NCI-H2196 treated with DMSO at 0.1 percent for 48 hours (cell line): ENCODE data around the gene MS4A8.

Experiments used
- DNase-seq: peaks from one replicate; lab custom pipeline; 2025; ENCODE audit not compliant: unreplicated experiment; lab: John Stamatoyannopoulos, UW

The MS4A8 gene

GRCh38 chr11:60762851-60763691, 63.7 kb downstream of the MS4A8 start:
- DNase-seq, result no peak

DNA sequence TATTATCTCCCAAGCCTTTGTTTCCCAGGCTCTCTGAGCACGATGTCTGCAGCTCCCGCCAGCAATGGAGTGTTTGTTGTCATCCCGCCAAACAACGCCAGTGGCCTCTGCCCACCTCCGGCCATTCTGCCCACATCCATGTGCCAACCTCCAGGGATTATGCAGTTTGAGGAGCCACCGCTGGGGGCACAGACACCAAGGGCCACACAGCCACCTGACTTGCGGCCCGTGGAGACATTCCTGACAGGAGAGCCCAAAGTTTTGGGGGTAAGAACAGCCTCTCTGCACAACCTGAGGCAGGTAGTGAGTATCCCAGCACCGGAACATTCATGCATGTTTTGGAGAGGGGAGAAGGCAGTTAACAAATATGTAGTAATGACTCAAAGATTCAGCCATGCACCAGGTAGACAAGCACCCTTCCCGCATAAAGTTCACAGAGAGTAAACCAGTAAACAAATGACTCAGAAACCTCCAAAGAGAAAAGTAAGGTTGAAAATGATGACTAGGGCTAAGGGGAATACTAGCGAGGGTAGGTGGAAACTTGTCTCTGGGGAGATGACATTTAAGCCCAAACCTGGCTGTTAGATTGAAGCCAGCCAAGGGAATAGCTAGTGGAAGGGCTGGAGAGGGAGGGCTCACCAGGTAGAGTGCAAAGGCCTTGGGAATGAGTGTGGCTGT, 64.4 kb downstream of the MS4A8 start:
- no peak for DNase-seq

DNA sequence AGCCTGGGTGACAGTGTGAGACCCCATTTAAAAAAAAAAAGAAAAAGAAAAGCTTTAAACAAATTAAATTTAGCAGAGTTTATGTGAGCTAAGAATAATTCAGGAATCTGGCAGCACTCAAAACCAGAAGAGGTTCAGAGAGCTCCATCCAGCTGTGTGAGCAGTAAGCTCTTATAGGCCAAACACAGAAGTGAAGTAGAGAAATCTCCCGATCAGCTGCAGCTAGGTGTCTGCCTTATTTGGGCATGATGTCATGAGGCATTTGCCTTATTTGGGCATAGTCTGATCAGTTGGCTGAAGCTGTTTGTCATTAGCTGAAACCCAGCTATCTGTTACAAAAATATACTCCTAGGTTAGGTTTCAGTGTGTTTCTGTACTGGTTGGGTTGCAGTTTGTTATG, 65.5 kb downstream of the MS4A8 start:
- no peak for DNase-seq

DNA sequence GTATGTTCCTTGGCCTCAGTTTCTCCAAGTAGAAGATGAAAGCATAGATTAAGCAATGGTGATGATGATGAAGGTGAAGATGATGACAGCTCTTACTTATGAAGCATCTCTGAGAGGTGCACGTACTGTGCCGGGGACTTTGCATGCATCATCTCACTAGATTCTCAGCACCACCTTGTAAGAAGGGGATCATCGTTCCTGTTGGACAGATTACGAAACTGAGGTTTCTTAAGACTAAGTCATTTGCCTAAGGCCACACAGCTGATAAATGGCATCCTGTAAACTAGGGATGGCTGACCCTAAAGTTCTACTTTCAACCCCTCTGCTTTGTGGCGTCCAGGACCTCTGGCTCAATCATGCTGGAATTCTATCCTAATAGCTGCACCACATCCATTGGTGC, 65.9 kb downstream of the MS4A8 start:
- no peak for DNase-seq
